Endothelial cell of umbilical vein (primary cell): ENCODE data around the gene RAD51B. TPM values are rescaled to one million over a fixed set of nuclear protein-coding genes. Genes with fewer than 3 reads are reported as not detected.

ENCODE experiments used
- BruUV-seq: library from RNA; stranded (reverse); fragments of 400-500 nt; replicated peaks from 2 replicates; lab custom pipeline; 2021; lab: Mats Ljungman, UMichigan
- CTCF ChIA-PET: fragments of 300-600, 350-600 bp; sonication (Branson Sonifier 250); formaldehyde crosslinking; loops from one replicate; lab custom pipeline; 2021; ENCODE audit warnings: antibody characterized with exemption, inconsistent platforms; lab: Charles Lee
- POLR2A ChIA-PET: fragments of 300-600, 350-600 bp; sonication (Branson Sonifier 250); formaldehyde crosslinking; loops from one replicate; lab custom pipeline; 2021; ENCODE audit warnings: antibody characterized with exemption, inconsistent platforms; lab: Charles Lee
- DNase-seq: peaks from one replicate; pipeline ENCODE4 v3.0.0-alpha.2; 2011; ENCODE audit warnings: low read depth, low spot score
- FAIRE-seq: peaks from 2 replicates; lab custom pipeline; 2011; peaks lifted over from hg19 to GRCh38; lab: Jason Lieb, UNC
- H2AFZ ChIP-seq: 2 replicates; pipeline ENCODE4 v1.6.0; 2012; ENCODE audit warnings: low read depth, low read length, control low read depth, inconsistent platforms
- H3K27ac ChIP-seq: 2 replicates; pipeline ENCODE4 v1.5.1; 2011; ENCODE audit warnings: low read depth, mild to moderate bottlenecking, control low read depth, low read length, moderate library complexity; ENCODE audit not compliant: insufficient read depth
- H3K27me3 ChIP-seq, 2 experiments: 2 replicates each; pipeline versions ENCODE4 v1.6.0 to v1.6.1; 2011; ENCODE audit warnings: low read length in 2 of 2, mixed read lengths in 1 of 2; ENCODE audit not compliant: control insufficient read depth in 2 of 2, insufficient read depth in 2 of 2
- H3K36me3 ChIP-seq, 2 experiments: 2 replicates in 1 of 2; 3 replicates in 1 of 2; pipeline ENCODE4 v1.5.1; 2011; ENCODE audit warnings: low read length in 2 of 2, mild to moderate bottlenecking in 1 of 2, moderate library complexity in 1 of 2; ENCODE audit not compliant: control insufficient read depth in 2 of 2, insufficient read depth in 2 of 2; ENCODE audit errors: extremely low read depth in 1 of 2
- H3K4me1 ChIP-seq: 3 replicates; pipeline ENCODE4 v1.5.1; 2011; ENCODE audit warnings: mild to moderate bottlenecking, low read length; ENCODE audit not compliant: control insufficient read depth, insufficient read depth; ENCODE audit errors: extremely low read depth
- H3K4me2 ChIP-seq: 2 replicates; pipeline ENCODE4 v1.6.1; 2011; ENCODE audit warnings: low read length, control low read depth, mixed read lengths; ENCODE audit not compliant: insufficient read depth
- H3K4me3 ChIP-seq, 3 experiments: fragments of 200-600 bp in 1 of 3; sonication (generic), shearing (Covaris generic) in 1 of 3; replicated peaks in 1 of 3; 2 replicates each; pipeline ENCODE4 v1.5.1; 2011 to 2016; ENCODE audit warnings: control low read depth in 3 of 3, low read length in 3 of 3, mild to moderate bottlenecking in 2 of 3, inconsistent platforms in 1 of 3, low read depth in 1 of 3, moderate library complexity in 1 of 3; ENCODE audit not compliant: insufficient read depth in 1 of 3
- H3K79me2 ChIP-seq: 2 replicates; pipeline ENCODE4 v1.6.0; 2012; ENCODE audit warnings: low read length, inconsistent platforms; ENCODE audit not compliant: control insufficient read depth, insufficient read depth
- H3K9ac ChIP-seq: replicated peaks from 2 replicates; pipeline ENCODE3; 2011; ENCODE audit warnings: low read length, control low read depth; ENCODE audit not compliant: insufficient read depth; ENCODE audit errors: extremely low read depth
- H3K9me1 ChIP-seq: replicated peaks from 3 replicates; pipeline ENCODE4 v1.6.0; 2011; ENCODE audit warnings: mild to moderate bottlenecking, low read length; ENCODE audit not compliant: control insufficient read depth, insufficient read depth; ENCODE audit errors: extremely low read depth
- H3K9me3 ChIP-seq: replicated peaks from 2 replicates; pipeline ENCODE4 v1.5.1; 2012; ENCODE audit warnings: low read length, inconsistent platforms; ENCODE audit not compliant: control insufficient read depth, insufficient read depth
- H4K20me1 ChIP-seq: replicated peaks from 2 replicates; pipeline ENCODE3; 2011; ENCODE audit warnings: mild to moderate bottlenecking, low read length; ENCODE audit not compliant: control insufficient read depth, insufficient read depth; ENCODE audit errors: extremely low read depth
- EZH2 ChIP-seq: IDR thresholded peaks from 2 replicates; pipeline ENCODE4 v1.6.1; 2012; ENCODE audit warnings: borderline replicate concordance, low read depth, mild to moderate bottlenecking, moderate library complexity, low read length, inconsistent platforms; ENCODE audit not compliant: severe bottlenecking
- FOS ChIP-seq: IDR thresholded peaks from 2 replicates; pipeline ENCODE4 v1.6.1; 2011; ENCODE audit warnings: mild to moderate bottlenecking, low read length, moderate library complexity, borderline replicate concordance; ENCODE audit not compliant: insufficient read depth
- GATA2 ChIP-seq: IDR thresholded peaks from 2 replicates; pipeline ENCODE4 v1.7.0; 2011; ENCODE audit warnings: low read depth, mild to moderate bottlenecking, moderate library complexity, mixed read lengths, low read length; ENCODE audit not compliant: insufficient read length, insufficient read depth
- JUN ChIP-seq: IDR thresholded peaks from 2 replicates; pipeline ENCODE4 v1.6.1; 2011; ENCODE audit warnings: borderline replicate concordance, low read depth; ENCODE audit not compliant: insufficient read length, insufficient read depth
- MYC ChIP-seq: IDR thresholded peaks from one replicate; pipeline ENCODE4 v1.6.1; 2011; ENCODE audit warnings: mild to moderate bottlenecking, low read depth, low read length
- POLR2A ChIP-seq: IDR thresholded peaks from 2 replicates; pipeline ENCODE4 v1.6.1; 2012; ENCODE audit warnings: low read depth, mild to moderate bottlenecking, control low read depth, low read length
- POLR2AphosphoS5 ChIP-seq: IDR thresholded peaks from 2 replicates; pipeline ENCODE4 v1.6.1; 2012; ENCODE audit warnings: low read depth, mild to moderate bottlenecking, control low read depth, low read length, moderate library complexity; ENCODE audit not compliant: insufficient read depth
- dilution Hi-C: fragments of 300-500 bp; cut with MboI; formaldehyde crosslinking; loops from one replicate; pipeline ENCODE4 v1.15.0; 2019; ENCODE audit warnings: low sequenced_read_pairs; ENCODE audit not compliant: extremely low pct_ligation_motif_present
- intact Hi-C: fragments of 100-400 bp; cut with micrococcal nuclease; formaldehyde crosslinking; loops from one replicate; pipeline ENCODE4 v1.10.0; 2022
- polyA plus RNA-seq, 4 experiments: library from polyadenylated mRNA; depleted of rRNA in 3 of 4; stranded (reverse) in 3 of 4; unstranded in 1 of 4; fragments of >200 nt; gene quantifications; 2 replicates each; pipeline versions ENCODE4 v1.2.1 to v1.2.3, GENCODE V29; 2011 to 2012; ENCODE audit warnings: missing spikeins in 1 of 4
- total RNA-seq: library from RNA; stranded (reverse); gene quantifications from 2 replicates; pipeline ENCODE4 v1.2.3, GENCODE V29; 2021
- TF ChIP-seq, protein P1 (sequence below): IDR thresholded peaks from 2 replicates; pipeline ENCODE4 v1.6.1; 2011; ENCODE audit not compliant: insufficient read depth, insufficient read length
- TF ChIP-seq, protein P2 (sequence below), 2 donors: IDR thresholded peaks; 1 replicate in 1 of 2; 2 replicates in 1 of 2; pipeline ENCODE4 v1.5.1; 2011; ENCODE audit warnings: low read length in 2 of 2, mild to moderate bottlenecking in 2 of 2, moderate library complexity in 2 of 2, control low read depth in 1 of 2, inconsistent platforms in 1 of 2, low read depth in 1 of 2; ENCODE audit not compliant: insufficient read depth in 1 of 2; ENCODE audit errors: extremely low read depth in 1 of 2

RAD51B gene
- total and polyA plus RNA-seq, 2 donors (not counting 3 experiments of a cell fraction or from before 2014, with no cell fraction given): 3.9 to 19.0 TPM

DNA sequence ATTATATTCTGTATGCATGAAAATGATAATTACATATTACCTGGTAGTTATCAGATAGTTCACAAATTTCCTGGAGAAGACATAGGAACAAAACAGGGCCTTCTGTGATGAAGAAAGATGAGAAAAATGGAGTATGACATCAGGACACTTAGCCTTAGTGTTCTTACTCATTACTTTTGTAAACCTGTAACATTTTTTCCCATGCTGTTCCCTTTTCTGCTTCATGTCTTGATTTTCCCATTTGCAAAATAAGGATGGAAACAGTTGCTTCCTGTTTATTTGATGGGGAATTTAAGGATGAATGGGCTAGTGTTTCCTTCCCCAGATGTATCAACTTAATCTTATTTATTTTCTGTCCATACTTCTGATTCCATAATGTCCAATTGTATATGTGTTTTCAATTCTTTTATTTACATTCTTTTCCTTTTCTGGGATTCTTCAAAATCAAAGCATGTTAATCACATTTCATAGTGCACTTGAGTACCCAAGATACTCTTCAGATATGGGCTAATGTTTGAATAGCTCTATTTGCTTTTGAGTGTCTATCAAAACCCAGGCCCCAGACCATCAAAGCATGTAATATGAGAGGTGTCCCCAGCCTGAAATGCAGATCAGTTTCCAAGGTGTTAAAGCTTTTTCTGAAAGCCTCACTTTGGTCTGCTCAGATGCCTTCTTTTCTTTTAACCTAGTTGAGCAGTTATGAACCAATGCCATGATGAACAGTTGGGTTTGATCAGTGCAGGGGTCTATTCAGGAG is 260.5 kb downstream of the RAD51B start:
- DNase-seq (peak; percentile 28), FAIRE-seq (no peak)
- Histone ChIP-seq H3K36me3 (no peaks in the 10 kb centered on the region), H3K9me3 (no peaks in the 10 kb centered on the region), H4K20me1 (no peaks in the 10 kb centered on the region), H3K9me1 (no peaks in the 10 kb centered on the region), H2AFZ (no peak overlapping the region), H3K4me2 (no peak overlapping the region), H3K27ac (no peak overlapping the region), H3K9ac (no peak overlapping the region), H3K4me3 (no peak overlapping the region), H3K79me2 (no peaks in the 10 kb centered on the region), H3K4me1 (no peaks in the 10 kb centered on the region), H3K27me3 (no peaks in the 10 kb centered on the region)
- no TSS peak for BruUV-seq
- intact Hi-C loops (no loop called here), dilution Hi-C loops (no loop called here)
- POLR2A ChIA-PET: no interaction called here
- TF ChIP-seq, protein P1, sequence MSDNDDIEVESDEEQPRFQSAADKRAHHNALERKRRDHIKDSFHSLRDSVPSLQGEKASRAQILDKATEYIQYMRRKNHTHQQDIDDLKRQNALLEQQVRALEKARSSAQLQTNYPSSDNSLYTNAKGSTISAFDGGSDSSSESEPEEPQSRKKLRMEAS: no peak
- no peak for TF ChIP-seq POLR2A
- TF ChIP-seq, protein P2, sequence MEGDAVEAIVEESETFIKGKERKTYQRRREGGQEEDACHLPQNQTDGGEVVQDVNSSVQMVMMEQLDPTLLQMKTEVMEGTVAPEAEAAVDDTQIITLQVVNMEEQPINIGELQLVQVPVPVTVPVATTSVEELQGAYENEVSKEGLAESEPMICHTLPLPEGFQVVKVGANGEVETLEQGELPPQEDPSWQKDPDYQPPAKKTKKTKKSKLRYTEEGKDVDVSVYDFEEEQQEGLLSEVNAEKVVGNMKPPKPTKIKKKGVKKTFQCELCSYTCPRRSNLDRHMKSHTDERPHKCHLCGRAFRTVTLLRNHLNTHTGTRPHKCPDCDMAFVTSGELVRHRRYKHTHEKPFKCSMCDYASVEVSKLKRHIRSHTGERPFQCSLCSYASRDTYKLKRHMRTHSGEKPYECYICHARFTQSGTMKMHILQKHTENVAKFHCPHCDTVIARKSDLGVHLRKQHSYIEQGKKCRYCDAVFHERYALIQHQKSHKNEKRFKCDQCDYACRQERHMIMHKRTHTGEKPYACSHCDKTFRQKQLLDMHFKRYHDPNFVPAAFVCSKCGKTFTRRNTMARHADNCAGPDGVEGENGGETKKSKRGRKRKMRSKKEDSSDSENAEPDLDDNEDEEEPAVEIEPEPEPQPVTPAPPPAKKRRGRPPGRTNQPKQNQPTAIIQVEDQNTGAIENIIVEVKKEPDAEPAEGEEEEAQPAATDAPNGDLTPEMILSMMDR (IDR thresholded peaks at IDR 0.05; ENCODE audit: extremely low read depth in 1 of 2, insufficient read depth in 1 of 2, low read depth in 1 of 2, low read length in 2 of 2): no peak
- no peak for TF ChIP-seq POLR2AphosphoS5
- no peak for TF ChIP-seq GATA2
- no peak for TF ChIP-seq EZH2
- no peak for TF ChIP-seq JUN
- no peak for TF ChIP-seq FOS
- no peak for TF ChIP-seq MYC
- CTCF ChIA-PET: no interaction called here
